Activated T-cell treated with anti-CD3 and anti-CD28 coated beads, Interleukin-2, amount 50 U/mL, for 72 hours (primary cell): ENCODE measurements around the gene TMEM126A. TPM values are rescaled to one million over a fixed set of nuclear protein-coding genes. Genes with fewer than 3 reads are reported as not detected.
"Not testable (repeated sequence)": the region's sequence is repeated elsewhere in the genome, so short reads cannot be mapped to it uniquely, and the experiment has no call there.

Experiments
- ATAC-seq, 2 donors: fragments of 150-1000 bp; cut with Tn5 transposase; replicated peaks in 1 of 2; 2 replicates each; pipeline ENCODE4 v1.10.0; 2021; ENCODE audit warnings: moderate library complexity in 2 of 2, mild to moderate bottlenecking in 1 of 2
- DNase-seq, 2 donors: peaks; one replicate each; pipeline ENCODE4 v3.0.0; 2021 to 2022; ENCODE audit warnings: mixed read lengths in 1 of 2
- H3K27ac Mint-ChIP-seq: one replicate; pipeline ENCODE4 v1.8.0; 2022; ENCODE audit warnings: mild to moderate bottlenecking, moderate library complexity, mixed read lengths
- H3K27me3 Mint-ChIP-seq: one replicate; pipeline ENCODE4 v1.8.0; 2022; ENCODE audit warnings: low read depth, mixed read lengths
- H3K36me3 Mint-ChIP-seq, 2 donors: one replicate each; pipeline ENCODE4 v1.8.0; 2022; ENCODE audit warnings: mixed read lengths in 2 of 2, mild to moderate bottlenecking in 1 of 2; ENCODE audit not compliant: insufficient read depth in 2 of 2
- H3K4me1 Mint-ChIP-seq: one replicate; pipeline ENCODE4 v1.8.0; 2022; ENCODE audit warnings: low read depth, mixed read lengths
- H3K4me3 Mint-ChIP-seq, 2 donors: one replicate each; pipeline ENCODE4 v1.8.0; 2022; ENCODE audit warnings: mild to moderate bottlenecking in 2 of 2, mixed read lengths in 2 of 2, moderate library complexity in 2 of 2
- H3K9me3 Mint-ChIP-seq, 2 donors: one replicate each; pipeline ENCODE4 v1.8.0; 2022; ENCODE audit warnings: mixed read lengths in 2 of 2
- total RNA-seq, 2 donors: library from RNA; stranded (reverse); gene quantifications; one replicate each; pipeline ENCODE4 v1.2.3, GENCODE V29; 2022

The TMEM126A gene
- total RNA-seq, 2 donors from 2014 or later: 38.6 to 42.5 TPM

GRCh38 chr11:85627998-85628770 lies 19.6 kb upstream of the TMEM126A start, which contains the start of gene TMEM126B:
Gene TMEM126B, plus strand, starts transcription at chr11:85628593. Its CDS starts 15 bp downstream, at chr11:85628608.
- Mint-ChIP-seq H3K27ac (peak within 1 kb of the TSS; percentile 98), H3K4me3 (peak within 1 kb of the TSS; percentile 96 to 97), H3K27me3 (no peaks in the 10 kb centered on the region), H3K36me3 (peaks cover 0 to 7% of the 10 kb centered on the region in 2 donors), H3K4me1 (peaks cover 57% of the 10 kb centered on the region), H3K9me3 (no peaks in the 10 kb centered on the region)
- DNase-seq: peak; percentile 98
- ATAC-seq: peak; percentile 97

DNA sequence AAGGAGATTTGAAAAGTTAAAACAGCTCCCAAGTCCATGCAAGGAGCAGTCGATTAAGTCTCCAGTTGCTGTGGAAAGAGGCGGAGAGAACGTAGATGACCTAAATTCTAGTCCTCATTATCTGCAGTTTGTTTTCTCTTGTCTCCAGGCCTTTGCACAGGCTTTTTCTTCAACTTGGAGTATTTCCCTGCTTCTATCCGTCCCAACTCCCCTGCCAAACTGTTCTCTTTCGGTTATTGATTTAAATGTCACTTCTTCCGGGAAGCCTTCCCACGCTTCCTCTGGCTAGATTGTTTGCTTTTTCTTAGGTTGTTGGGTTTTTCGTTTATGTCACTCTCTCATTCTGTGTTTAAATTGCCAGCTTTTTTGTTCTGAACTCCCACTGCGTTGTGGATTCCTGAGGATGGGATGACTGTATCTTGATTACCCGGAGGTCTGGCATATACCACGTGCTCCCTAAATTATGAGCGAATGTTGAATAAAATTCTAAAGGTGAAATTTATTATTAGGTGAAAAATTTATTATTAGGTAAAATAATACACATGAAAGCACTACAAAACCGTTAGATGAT lies 18.9 kb upstream of the TMEM126A start:
- Mint-ChIP-seq H3K27me3 (no peaks in the 10 kb centered on the region), H3K36me3 (peaks cover 0 to 7% of the 10 kb centered on the region in 2 donors), H3K4me1 (peaks cover 54% of the 10 kb centered on the region), H3K9me3 (no peaks in the 10 kb centered on the region), H3K4me3 (peak overlapping the region; percentile 96 to 97), H3K27ac (peak overlapping the region; percentile 98)
- DNase-seq (peak; percentile 18 to 32), ATAC-seq (peak; percentile 3 to 18)

DNA sequence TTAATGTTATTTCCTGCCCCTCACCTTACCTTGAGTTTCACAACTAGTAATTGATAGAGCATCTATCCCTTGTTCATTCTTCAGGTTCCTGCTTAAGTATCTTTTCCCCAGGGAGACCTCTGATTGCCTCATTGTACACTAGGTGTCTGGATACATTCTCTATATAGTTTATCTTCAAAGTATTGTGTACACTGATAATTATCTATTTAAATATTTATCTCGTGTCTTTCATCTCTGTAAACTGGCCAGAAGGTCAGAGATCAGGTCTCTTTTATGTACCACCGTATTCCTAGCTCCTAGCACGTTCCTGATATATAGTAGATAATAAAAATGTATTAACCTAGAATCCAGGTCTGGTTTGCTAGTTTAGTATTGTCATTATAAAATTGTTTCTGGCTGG lies 13.0 kb upstream of the TMEM126A start:
- Mint-ChIP-seq H3K36me3 (peaks cover 0 to 13% of the 10 kb centered on the region in 2 donors), H3K9me3 (no peaks in the 10 kb centered on the region), H3K4me3 (no peak overlapping the region), H3K27me3 (no peaks in the 10 kb centered on the region), H3K4me1 (peaks cover 10% of the 10 kb centered on the region), H3K27ac (peak overlapping the region; percentile 15)
- ATAC-seq (no peak), DNase-seq (no peak)

DNA sequence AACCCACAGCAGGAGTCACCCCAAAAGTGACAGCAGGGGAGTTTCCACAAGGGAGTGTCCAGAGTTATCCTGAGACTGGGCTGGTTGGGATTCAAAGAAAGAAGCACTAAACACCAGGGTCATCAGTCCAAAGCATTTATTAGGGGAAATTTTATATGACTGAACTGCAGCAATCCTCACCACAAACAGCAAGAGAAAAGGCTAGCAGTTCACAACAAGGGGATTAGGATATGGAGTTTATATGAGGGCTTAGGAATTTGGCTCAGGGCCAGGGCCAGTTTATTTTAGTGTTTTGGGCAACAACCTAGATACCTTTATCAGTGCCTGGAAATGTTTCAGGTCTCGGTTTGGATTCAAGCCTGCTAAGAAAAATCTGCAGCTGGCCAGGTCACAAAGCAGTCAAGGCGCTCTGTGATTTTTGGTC lies 4.6 kb upstream of the TMEM126A start:
- peaks cover 23% of the 10 kb centered on the region for H3K27me3 Mint-ChIP-seq
- no peak overlapping the region for H3K27ac Mint-ChIP-seq
- ATAC-seq (no peak), DNase-seq (no peak)
- H3K9me3 Mint-ChIP-seq: no peaks in the 10 kb centered on the region
- no peak overlapping the region for H3K4me3 Mint-ChIP-seq
- H3K36me3 Mint-ChIP-seq: peaks cover 0 to 6% of the 10 kb centered on the region in 2 donors
- H3K4me1 Mint-ChIP-seq: no peaks in the 10 kb centered on the region

- H3K4me3 Mint-ChIP-seq: peak overlapping the region; percentile 88 to 96
- H3K27me3 Mint-ChIP-seq: peaks cover 13% of the 10 kb centered on the region
- DNase-seq: no peak
- H3K4me1 Mint-ChIP-seq: peaks cover 19% of the 10 kb centered on the region
- no peak for ATAC-seq
- H3K36me3 Mint-ChIP-seq: peaks cover 1 to 3% of the 10 kb centered on the region in 2 donors
- no peaks in the 10 kb centered on the region for H3K9me3 Mint-ChIP-seq
- peak overlapping the region; percentile 88 for H3K27ac Mint-ChIP-seq
Measured at GRCh38 chr11:85647078-85647477, 689 bp upstream of the TMEM126A start.

DNA sequence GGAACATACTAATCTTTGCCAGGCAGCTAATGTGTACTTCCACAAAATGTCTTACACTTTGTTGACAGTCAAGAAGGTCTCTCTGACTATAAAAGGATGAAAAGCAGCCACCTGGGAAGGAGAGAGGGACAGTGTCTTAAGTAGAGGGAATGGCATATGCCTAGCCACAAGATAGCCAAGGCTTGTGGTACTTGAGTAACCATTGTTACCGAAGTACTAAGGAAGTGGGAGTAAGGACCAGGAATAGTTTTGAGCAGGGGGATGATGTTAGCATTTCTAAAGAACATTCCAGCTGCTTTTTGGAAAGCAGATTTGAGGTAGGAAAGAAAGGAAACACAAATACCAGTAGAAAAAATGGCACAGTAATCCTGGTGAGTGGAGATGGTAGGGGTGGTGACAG lies 3.4 kb downstream of the TMEM126A start:
- Mint-ChIP-seq H3K4me3 (no peak overlapping the region), H3K27ac (peak overlapping the region; percentile 86), H3K4me1 (peaks cover 37% of the 10 kb centered on the region), H3K27me3 (no peaks in the 10 kb centered on the region), H3K36me3 (peaks cover 5 to 6% of the 10 kb centered on the region in 2 donors), H3K9me3 (no peaks in the 10 kb centered on the region)
- DNase-seq (no peak), ATAC-seq (no peak)

DNA sequence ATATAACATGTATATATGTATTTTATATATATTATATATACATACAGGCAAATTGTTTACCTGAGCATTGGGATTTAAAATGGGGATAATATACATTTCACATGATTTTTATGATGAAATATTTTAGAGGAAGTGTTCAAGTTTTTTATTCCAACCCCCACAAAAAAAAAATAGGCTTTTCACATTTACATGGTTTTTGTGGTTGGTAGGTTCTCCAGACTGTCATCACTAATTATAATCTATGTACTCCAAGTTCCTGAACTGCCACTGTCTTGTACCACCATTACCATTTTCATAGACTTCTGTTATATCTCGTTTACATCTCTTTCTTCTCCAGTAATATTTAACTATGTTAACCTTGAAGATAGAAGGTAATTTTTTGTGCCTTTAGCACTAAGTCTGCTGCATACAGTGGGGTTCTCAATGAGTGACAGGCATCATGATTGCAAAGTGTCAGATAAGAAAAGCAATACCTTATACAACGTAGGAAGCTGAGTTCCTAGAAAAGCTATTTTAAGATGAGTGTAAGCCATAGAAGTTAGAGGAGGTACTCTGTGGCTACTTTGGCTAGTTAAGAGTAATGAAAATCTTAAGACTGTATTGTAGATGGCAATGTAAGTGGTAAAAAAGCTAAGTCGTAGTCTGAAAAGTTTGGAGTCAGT lies 5.2 kb downstream of the TMEM126A start:
- peak overlapping the region; percentile 98 for H3K27ac Mint-ChIP-seq
- no peak for DNase-seq
- no peaks in the 10 kb centered on the region for H3K9me3 Mint-ChIP-seq
- peaks cover 7 to 11% of the 10 kb centered on the region in 2 donors for H3K36me3 Mint-ChIP-seq
- no peak overlapping the region for H3K4me3 Mint-ChIP-seq
- ATAC-seq: no peak
- H3K4me1 Mint-ChIP-seq: peaks cover 49% of the 10 kb centered on the region
- H3K27me3 Mint-ChIP-seq: no peaks in the 10 kb centered on the region

GRCh38 chr11:85654343-85654742 lies 6.6 kb downstream of the TMEM126A start:
- not testable (repeated sequence) for H3K27ac Mint-ChIP-seq, DNase-seq, H3K9me3 Mint-ChIP-seq, H3K27me3 Mint-ChIP-seq, ATAC-seq, H3K4me3 Mint-ChIP-seq
- peaks cover 7 to 16% of the 10 kb centered on the region in 2 donors for H3K36me3 Mint-ChIP-seq
- H3K4me1 Mint-ChIP-seq: peaks cover 56% of the 10 kb centered on the region

DNA sequence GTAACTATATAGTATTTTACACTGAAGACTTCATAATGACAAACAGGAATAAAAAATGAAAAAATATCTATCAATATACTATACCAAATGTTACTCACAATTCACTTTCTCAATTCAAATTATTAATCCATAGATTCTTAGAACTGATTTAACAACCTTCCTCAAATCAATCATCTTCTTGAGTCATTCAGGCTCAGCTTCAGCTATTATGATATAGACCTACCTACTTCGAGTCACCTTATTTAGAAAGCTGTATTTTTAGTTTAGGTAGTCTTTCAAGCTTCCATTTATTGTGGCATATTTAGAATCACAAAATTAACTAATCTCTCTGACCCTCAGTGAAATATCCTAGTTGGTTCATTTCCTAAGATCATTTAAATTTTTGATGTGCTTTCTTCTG lies 9.0 kb downstream of the TMEM126A start:
- H3K9me3 Mint-ChIP-seq: no peaks in the 10 kb centered on the region
- peaks cover 70% of the 10 kb centered on the region for H3K4me1 Mint-ChIP-seq

DNA sequence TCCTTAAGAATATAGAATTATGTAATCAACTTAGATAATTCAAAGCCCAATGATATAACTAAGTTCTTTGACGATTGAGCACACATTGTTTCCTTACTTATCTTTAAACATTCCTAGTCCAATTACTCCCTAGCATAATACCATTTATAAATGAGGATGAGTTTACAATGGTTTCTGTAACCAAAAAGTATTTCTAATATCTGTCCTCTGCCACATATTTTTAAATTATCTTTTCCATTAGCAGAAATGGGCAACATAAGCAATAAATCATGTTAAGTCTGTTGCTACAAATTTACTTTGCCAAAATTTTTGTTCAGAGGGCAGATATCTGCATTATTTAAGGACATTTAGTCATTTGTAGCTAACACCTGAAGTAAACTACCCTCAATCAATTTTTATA lies 10.4 kb downstream of the TMEM126A start:
- H3K9me3 Mint-ChIP-seq: no peaks in the 10 kb centered on the region

More for the DNA sequence above, 9.0 kb downstream of the TMEM126A start:
- peak; percentile 50 to 64 for ATAC-seq
- Mint-ChIP-seq H3K36me3 (peaks cover 8 to 36% of the 10 kb centered on the region in 2 donors), H3K27ac (peak overlapping the region; percentile 10), H3K4me3 (peak overlapping the region in 1 of 2 donors; percentile 17), H3K27me3 (no peaks in the 10 kb centered on the region)
- no peak for DNase-seq

DNA sequence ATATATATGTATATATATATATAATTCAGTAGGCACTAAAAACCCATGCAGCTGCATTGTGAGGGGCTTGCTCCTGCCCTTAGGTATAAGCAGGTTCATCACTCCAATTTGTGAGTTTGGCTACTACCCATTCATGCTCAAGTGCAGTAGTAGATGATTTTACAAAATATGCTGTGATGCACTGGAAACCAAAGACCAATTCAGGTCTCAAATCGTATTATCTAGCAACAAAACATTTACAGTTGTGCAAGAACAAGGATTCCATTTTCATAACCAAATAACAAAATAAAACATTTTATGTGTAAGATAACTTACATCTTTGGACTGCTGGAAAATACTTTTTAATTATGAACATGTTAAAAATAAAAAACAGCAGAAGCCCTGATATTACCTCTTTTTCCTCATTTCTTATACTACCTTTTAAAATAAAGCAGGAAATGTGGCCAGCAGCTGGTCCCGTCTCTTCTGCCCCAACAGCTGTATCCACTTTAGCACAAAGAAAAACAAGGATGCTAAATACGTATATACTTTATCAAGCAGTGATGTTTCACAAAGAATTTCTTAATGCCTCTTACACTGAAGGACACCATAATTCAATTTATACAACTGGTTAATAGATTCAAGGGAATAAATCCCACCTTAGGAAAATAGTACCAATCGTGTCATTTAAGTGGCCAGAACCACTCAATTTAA lies 14.4 kb downstream of the TMEM126A start:
- H3K4me1 Mint-ChIP-seq: peaks cover 56% of the 10 kb centered on the region
- no peaks in the 10 kb centered on the region for H3K27me3 Mint-ChIP-seq
- peaks cover 20 to 40% of the 10 kb centered on the region in 2 donors for H3K36me3 Mint-ChIP-seq
- DNase-seq (no peak), ATAC-seq (no peak)
- H3K4me3 Mint-ChIP-seq: peak overlapping the region; percentile 85 to 99
- peak overlapping the region; percentile 70 for H3K27ac Mint-ChIP-seq
- H3K9me3 Mint-ChIP-seq: no peaks in the 10 kb centered on the region

More for the DNA sequence above, 10.4 kb downstream of the TMEM126A start:
- ATAC-seq (no peak), DNase-seq (no peak)
- no peak overlapping the region for H3K4me3 Mint-ChIP-seq
- H3K36me3 Mint-ChIP-seq: peaks cover 13 to 38% of the 10 kb centered on the region in 2 donors
- peaks cover 59% of the 10 kb centered on the region for H3K4me1 Mint-ChIP-seq
- peak overlapping the region; percentile 79 for H3K27ac Mint-ChIP-seq
- H3K27me3 Mint-ChIP-seq: no peaks in the 10 kb centered on the region

DNA sequence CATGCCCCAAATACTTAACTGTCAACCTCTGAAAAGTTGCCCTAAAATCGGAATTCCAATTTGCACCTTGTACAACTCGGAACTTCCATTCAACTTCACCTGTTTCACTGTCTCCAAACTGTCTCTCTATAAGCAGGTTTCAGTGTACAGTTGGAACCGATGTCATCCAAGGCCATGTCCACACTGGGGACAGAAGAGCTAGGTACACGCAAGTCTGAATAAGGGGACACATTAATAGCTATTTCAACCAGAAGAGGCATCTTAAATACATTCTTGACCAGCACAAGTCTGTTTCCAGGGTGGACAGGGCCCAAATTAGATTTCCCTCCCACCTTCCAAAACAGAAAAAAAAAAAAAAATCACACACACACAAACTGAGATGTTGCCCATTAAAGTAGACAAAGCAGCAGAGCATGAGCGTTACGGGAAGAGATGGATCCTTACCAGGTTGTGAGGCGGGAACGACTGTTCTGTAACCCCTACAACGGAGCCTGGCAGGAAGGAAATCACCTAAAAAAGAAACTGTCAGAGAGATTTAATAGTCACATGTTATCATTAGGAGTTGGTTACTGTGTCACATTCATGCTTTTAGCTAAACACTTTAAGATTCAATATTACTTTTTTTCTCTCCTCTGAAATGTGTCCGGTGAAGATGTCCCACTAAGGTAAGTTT lies 15.4 kb downstream of the TMEM126A start:
- no peaks in the 10 kb centered on the region for H3K27me3 Mint-ChIP-seq
- no peak for ATAC-seq
- H3K4me1 Mint-ChIP-seq: peaks cover 51% of the 10 kb centered on the region
- H3K36me3 Mint-ChIP-seq: peaks cover 20 to 40% of the 10 kb centered on the region in 2 donors
- peak overlapping the region; percentile 99 for H3K4me3 Mint-ChIP-seq
- DNase-seq: no peak
- peak overlapping the region; percentile 89 for H3K27ac Mint-ChIP-seq
- no peaks in the 10 kb centered on the region for H3K9me3 Mint-ChIP-seq
